Loucy (cell line): ENCODE data around the gene PPOX.
A peak's percentile ranks its signal among the peaks of the same experiment; 100 is the strongest.

Source experiments
- H2AFZ ChIP-seq: fragments of 200-600 bp; sonication (generic); 2 replicates; pipeline ENCODE4 v1.6.0; 2016; ENCODE audit warnings: antibody characterized with exemption, mild to moderate bottlenecking, low read length, moderate library complexity
- H3F3A ChIP-seq: fragments of 200-600 bp; 2 replicates; pipeline ENCODE4 v1.6.0; 2016; ENCODE audit warnings: antibody characterized with exemption, low read depth, mild to moderate bottlenecking
- H3K27me3 ChIP-seq: fragments of 200-600 bp; sonication (generic); 2 replicates; pipeline ENCODE4 v1.6.1; 2014; ENCODE audit warnings: low read length, mild to moderate bottlenecking; ENCODE audit not compliant: insufficient read depth, poor library complexity, severe bottlenecking
- H3K36me3 ChIP-seq: fragments of 200-600 bp; sonication (generic); 2 replicates; pipeline ENCODE4 v1.6.1; 2016; ENCODE audit warnings: low read length; ENCODE audit not compliant: insufficient read depth
- H3K4me1 ChIP-seq: fragments of 200-600 bp; sonication (generic); 2 replicates; pipeline ENCODE4 v1.5.1; 2014; ENCODE audit warnings: low read length, mild to moderate bottlenecking; ENCODE audit not compliant: insufficient read depth, poor library complexity, severe bottlenecking
- H3K4me2 ChIP-seq: fragments of 200-600 bp; sonication (generic); 2 replicates; pipeline ENCODE4 v1.6.0; 2014; ENCODE audit warnings: antibody characterized with exemption, low read length, low read depth, mild to moderate bottlenecking; ENCODE audit not compliant: poor library complexity, severe bottlenecking
- H3K4me3 ChIP-seq: fragments of 200-600 bp; sonication (generic); 2 replicates; pipeline ENCODE4 v1.5.1; 2014; ENCODE audit warnings: low read length, mild to moderate bottlenecking, mixed read lengths; ENCODE audit not compliant: poor library complexity, severe bottlenecking
- H3K79me2 ChIP-seq: fragments of 200-600 bp; sonication (generic); 2 replicates; pipeline ENCODE4 v1.6.1; 2014; ENCODE audit warnings: low read length; ENCODE audit not compliant: insufficient read depth
- H3K9ac ChIP-seq: fragments of 200-600 bp; sonication (generic); 2 replicates; pipeline ENCODE4 v1.6.0; 2014; ENCODE audit warnings: mild to moderate bottlenecking, low read depth, low read length, moderate library complexity; ENCODE audit not compliant: poor library complexity, severe bottlenecking
- H3K9me2 ChIP-seq: fragments of 200-600 bp; sonication (generic); replicated peaks from 2 replicates; pipeline ENCODE4 v1.6.1; 2016; ENCODE audit warnings: low read depth, low read length, mixed read lengths
- H3K9me3 ChIP-seq: fragments of 200-600 bp; sonication (generic); 2 replicates; pipeline ENCODE4 v1.6.1; 2014; ENCODE audit warnings: mild to moderate bottlenecking, antibody characterized with exemption, low read length, low read depth; ENCODE audit not compliant: insufficient read depth
- H4K20me1 ChIP-seq: fragments of 200-600 bp; sonication (generic); 2 replicates; pipeline ENCODE4 v1.6.0; 2014; ENCODE audit warnings: antibody characterized with exemption, low read length, mild to moderate bottlenecking; ENCODE audit not compliant: insufficient read depth, poor library complexity, severe bottlenecking
- EZH2phosphoT487 ChIP-seq: fragments of 200-600 bp; IDR thresholded peaks from 2 replicates; pipeline ENCODE4 v1.6.1; 2018; ENCODE audit warnings: antibody characterized with exemption, mild to moderate bottlenecking, moderate library complexity, borderline replicate concordance
- TF ChIP-seq, protein P1 (sequence below): fragments of 200-600 bp; sonication (generic); conservative IDR thresholded peaks from 2 replicates; pipeline ENCODE4 v1.5.1; 2014; ENCODE audit warnings: mild to moderate bottlenecking, antibody characterized with exemption, low read length

The PPOX gene

DNA sequence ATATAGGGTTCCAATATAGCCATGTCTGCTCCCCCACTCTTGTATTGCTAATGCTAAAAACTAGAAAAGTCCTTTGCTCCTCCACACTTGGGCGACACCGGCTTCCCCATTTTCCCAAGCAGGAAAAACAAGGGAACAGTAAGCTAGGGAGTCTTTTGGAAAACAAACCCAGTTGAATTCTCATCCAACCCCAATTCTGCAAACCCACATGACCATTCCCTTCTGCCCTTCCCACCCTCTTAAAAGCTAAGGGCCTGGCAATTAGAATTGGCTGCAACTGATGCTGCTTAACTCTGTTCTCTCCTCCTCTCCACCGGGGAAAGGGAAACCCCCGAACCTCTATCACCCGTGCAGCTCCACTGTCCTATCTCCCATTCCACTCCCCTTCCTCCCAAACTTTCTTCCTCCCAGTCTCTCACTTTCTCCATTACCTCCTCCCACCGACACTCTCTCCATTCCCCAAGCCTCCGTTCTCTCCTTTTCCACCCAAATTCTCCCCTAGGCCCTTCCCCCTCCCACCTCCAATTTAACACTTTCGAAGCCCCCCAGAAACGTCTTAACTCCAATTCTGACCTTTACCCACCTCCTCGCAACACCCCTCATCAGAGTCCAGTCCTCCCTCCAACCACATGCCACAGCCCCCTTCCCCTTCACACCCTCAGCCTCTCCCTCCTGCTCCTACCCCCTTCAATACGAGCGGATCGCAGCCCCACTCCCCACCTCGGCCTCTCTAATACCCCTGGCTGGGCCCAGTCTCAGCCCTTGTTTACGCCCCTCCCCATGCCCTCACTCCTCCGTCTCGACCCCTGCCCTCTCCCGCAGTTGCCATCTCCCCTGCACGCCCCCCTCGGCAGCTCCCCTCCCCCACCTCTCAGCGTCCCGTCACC is 34.5 kb upstream of the PPOX start:
- Histone ChIP-seq H4K20me1 (peaks cover 10% of the 10 kb centered on the region), H3K9me3 (no peaks in the 10 kb centered on the region), H3K4me2 (peak overlapping the region; percentile 95), H3K9me2 (no peaks in the 10 kb centered on the region), H3K4me3 (peak overlapping the region; percentile 95), H3K79me2 (peaks cover 76% of the 10 kb centered on the region), H3K9ac (peak overlapping the region; percentile 88), H2AFZ (peak overlapping the region; percentile 91), H3K36me3 (peaks cover 17% of the 10 kb centered on the region; the same call in 1 of the 2 replicates), H3K4me1 (peaks cover 60% of the 10 kb centered on the region), H3F3A (0 out of 2 replicates have a peak, but pooled peaks cover 3% of the 10 kb centered on the region), H3K27me3 (no peaks in the 10 kb centered on the region)
- no peak for TF ChIP-seq EZH2phosphoT487

DNA sequence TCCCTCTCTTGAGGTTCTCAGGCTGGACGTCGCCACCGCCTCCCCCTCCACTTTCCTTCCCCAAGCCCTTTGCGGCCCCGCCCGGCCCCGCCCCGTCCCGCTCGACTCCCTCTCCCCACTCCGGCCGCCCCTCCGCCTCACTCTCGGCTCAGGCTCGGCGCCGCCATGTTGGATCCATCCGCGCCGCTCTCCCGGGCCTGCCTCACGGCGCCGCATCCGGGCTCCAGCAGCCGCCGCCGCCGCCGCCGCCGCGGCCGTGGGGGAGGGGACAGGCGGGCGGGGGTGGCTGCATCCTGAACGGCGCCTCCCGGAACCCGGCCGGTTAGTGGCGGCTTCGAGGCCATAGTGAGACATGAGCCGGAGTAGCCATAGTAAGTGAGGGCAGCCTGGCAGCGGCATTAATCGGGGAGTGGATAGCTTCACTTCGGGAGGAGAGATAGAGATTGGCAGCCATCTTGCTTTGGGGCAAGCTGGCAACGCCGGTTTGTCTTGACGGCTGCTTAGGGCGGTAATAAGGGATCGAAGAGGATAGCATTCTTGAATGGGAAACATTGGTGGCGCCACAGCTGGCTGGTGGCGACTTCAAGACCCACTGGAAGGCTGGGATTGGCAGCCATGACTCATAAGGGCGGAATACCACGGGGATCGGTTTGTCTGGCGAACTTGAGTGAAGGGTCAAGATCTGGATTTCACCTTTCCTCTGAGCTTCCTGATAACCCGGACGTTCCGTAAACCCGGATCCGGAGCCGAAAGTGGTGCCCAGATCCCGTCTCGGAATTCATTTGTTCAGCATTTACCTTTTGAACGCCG is 33.6 kb upstream of the PPOX start, which contains the start of gene DEDD:
Gene DEDD, minus strand, starts transcription at position 258 of the 810 bp plus-strand sequence. CDS start 8,205 bp downstream, outside the sequence.
- Histone ChIP-seq H3K9ac (peak within 1 kb of the TSS; percentile 88), H4K20me1 (peaks cover 10% of the 10 kb centered on the region), H3K79me2 (peaks cover 68% of the 10 kb centered on the region), H3K9me2 (no peaks in the 10 kb centered on the region), H3K27me3 (no peaks in the 10 kb centered on the region), H2AFZ (peak within 1 kb of the TSS; percentile 91), H3K4me3 (peak within 1 kb of the TSS; percentile 95), H3K4me2 (peak within 1 kb of the TSS; percentile 95), H3K9me3 (no peaks in the 10 kb centered on the region), H3K36me3 (peaks cover 14% of the 10 kb centered on the region; the same call in 1 of the 2 replicates), H3F3A (0 out of 2 replicates have a peak, but pooled peaks cover 3% of the 10 kb centered on the region), H3K4me1 (peaks cover 51% of the 10 kb centered on the region)
- no peak for TF ChIP-seq EZH2phosphoT487
- TF ChIP-seq, protein P1, sequence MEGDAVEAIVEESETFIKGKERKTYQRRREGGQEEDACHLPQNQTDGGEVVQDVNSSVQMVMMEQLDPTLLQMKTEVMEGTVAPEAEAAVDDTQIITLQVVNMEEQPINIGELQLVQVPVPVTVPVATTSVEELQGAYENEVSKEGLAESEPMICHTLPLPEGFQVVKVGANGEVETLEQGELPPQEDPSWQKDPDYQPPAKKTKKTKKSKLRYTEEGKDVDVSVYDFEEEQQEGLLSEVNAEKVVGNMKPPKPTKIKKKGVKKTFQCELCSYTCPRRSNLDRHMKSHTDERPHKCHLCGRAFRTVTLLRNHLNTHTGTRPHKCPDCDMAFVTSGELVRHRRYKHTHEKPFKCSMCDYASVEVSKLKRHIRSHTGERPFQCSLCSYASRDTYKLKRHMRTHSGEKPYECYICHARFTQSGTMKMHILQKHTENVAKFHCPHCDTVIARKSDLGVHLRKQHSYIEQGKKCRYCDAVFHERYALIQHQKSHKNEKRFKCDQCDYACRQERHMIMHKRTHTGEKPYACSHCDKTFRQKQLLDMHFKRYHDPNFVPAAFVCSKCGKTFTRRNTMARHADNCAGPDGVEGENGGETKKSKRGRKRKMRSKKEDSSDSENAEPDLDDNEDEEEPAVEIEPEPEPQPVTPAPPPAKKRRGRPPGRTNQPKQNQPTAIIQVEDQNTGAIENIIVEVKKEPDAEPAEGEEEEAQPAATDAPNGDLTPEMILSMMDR = peak; percentile 34

DNA sequence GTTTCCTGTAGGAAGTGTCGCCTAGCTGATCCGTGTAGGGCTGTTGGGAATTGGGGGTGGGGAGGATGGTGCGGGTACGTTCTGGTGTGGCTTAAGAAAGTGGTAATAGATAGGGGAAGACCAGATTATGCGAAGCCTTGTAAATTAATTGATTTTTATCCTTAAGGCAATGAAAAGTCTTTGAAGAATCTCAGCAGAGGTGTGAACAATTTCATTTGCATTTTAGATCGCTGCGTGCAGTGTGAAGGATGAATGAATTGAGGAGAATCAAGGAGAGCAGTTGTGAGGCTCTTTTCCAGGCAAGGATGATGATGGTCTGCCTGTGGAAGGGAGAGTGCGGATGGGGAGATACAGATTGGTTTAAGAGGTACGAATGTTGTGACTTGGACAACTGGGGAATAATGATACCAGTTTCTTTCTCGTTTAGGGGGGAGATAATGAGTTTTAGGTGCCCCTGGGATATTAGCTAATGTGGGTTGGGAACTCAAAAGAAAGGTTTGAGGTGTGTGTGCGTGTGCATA is 32.9 kb upstream of the PPOX start:
- H3K4me2 ChIP-seq = peak overlapping the region; percentile 95
- H3F3A ChIP-seq = 0 out of 2 replicates have a peak, but pooled peaks cover 3% of the 10 kb centered on the region
- no peaks in the 10 kb centered on the region for H3K9me3 ChIP-seq
- no peaks in the 10 kb centered on the region for H3K9me2 ChIP-seq
- peaks cover 45% of the 10 kb centered on the region for H3K4me1 ChIP-seq
- H3K9ac ChIP-seq = peak overlapping the region; percentile 88
- TF ChIP-seq EZH2phosphoT487 = no peak
- TF ChIP-seq, protein P1 = no peak
- H3K27me3 ChIP-seq = no peaks in the 10 kb centered on the region
- H4K20me1 ChIP-seq = peaks cover 10% of the 10 kb centered on the region
- peak overlapping the region; percentile 91 for H2AFZ ChIP-seq
- peaks cover 8% of the 10 kb centered on the region; the same call in 1 of the 2 replicates for H3K36me3 ChIP-seq
- peak overlapping the region; percentile 95 for H3K4me3 ChIP-seq
- peaks cover 61% of the 10 kb centered on the region for H3K79me2 ChIP-seq
